ENCODE results near the gene CTNNA3. TPM values are rescaled to one million over a fixed set of nuclear protein-coding genes. Genes with fewer than 3 reads are reported as not detected.

CTNNA3 gene
- total RNA-seq, 1 donor from 2014 or later, result not detected

- Mint-ChIP-seq H3K4me3 (no peak overlapping the region), H3K4me1 (no peaks in the 10 kb centered on the region), H3K27ac (no peak overlapping the region), H3K9me3 (peaks cover 5% of the 10 kb centered on the region), H3K36me3 (ENCODE audit: low read depth) (no peaks in the 10 kb centered on the region), H3K27me3 (no peaks in the 10 kb centered on the region)
- ChIA-PET CTCF (no interaction called here), POLR2A (no interaction called here)
- TF ChIP-seq CTCF (IDR thresholded peaks at IDR 0.05), result no peak
- ATAC-seq (ENCODE audit: low read depth) (no peak), DNase-seq (no peak)
- intact Hi-C loops (cut with micrococcal nuclease), result no loop called here
These were observed 1477.7 kb downstream of the CTNNA3 start for GRCh38 chr10:66218289-66218688.

GRCh38 chr10:66215920-66216319 lies 1480.1 kb downstream of the CTNNA3 start:
- no peaks in the 10 kb centered on the region for H3K36me3 Mint-ChIP-seq (ENCODE audit: low read depth)
- TF ChIP-seq CTCF (IDR thresholded peaks at IDR 0.05), result no peak
- ATAC-seq (ENCODE audit: low read depth) (no peak), DNase-seq (no peak)
- H3K4me1 Mint-ChIP-seq, result no peaks in the 10 kb centered on the region
- H3K9me3 Mint-ChIP-seq, result peaks cover 5% of the 10 kb centered on the region
- H3K27ac Mint-ChIP-seq, result no peak overlapping the region
- intact Hi-C loops (cut with micrococcal nuclease), result no loop called here
- no peaks in the 10 kb centered on the region for H3K27me3 Mint-ChIP-seq
- POLR2A ChIA-PET, result no interaction called here
- CTCF ChIA-PET, result no interaction called here
- no peak overlapping the region for H3K4me3 Mint-ChIP-seq

DNA sequence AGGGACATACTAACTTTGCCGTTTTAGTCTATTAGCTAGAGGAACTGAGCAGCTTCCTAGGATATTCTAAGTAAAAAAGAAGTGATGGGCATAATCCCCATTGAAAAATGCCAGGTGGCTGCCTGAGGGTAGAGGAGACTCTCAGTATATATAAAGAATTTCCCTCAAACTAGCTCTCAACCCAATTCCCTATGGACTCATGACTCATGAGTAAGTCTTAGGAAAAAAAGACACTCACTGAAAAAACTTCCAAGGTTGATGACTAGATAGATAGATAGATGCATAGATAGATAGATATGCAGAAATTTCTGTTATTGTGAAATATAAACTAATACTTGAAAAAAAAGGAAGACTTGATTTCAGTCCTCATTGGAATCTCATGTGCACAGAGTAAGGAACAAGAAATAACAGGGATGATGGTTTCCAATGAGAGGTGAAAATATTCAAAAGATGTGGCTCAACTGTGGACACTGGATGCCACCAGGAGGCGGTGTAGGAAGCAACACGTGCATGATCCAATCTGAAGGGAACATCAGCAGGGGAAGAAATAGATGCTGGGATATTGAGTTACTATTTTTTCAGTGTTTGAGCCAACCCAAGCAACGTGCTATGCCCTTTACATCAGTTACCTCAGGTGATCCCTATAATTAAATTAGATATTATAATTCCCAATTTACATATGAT lies 1481.1 kb downstream of the CTNNA3 start:
- no peak overlapping the region for H3K4me3 Mint-ChIP-seq
- TF ChIP-seq CTCF (IDR thresholded peaks at IDR 0.05), result no peak
- no peaks in the 10 kb centered on the region for H3K36me3 Mint-ChIP-seq (ENCODE audit: low read depth)
- intact Hi-C loops (cut with micrococcal nuclease), result no loop called here
- H3K4me1 Mint-ChIP-seq, result no peaks in the 10 kb centered on the region
- CTCF ChIA-PET, result no interaction called here
- no peaks in the 10 kb centered on the region for H3K27me3 Mint-ChIP-seq
- POLR2A ChIA-PET, result no interaction called here
- no peak for ATAC-seq (ENCODE audit: low read depth)
- peaks cover 5% of the 10 kb centered on the region for H3K9me3 Mint-ChIP-seq
- no peak for DNase-seq
- H3K27ac Mint-ChIP-seq, result no peak overlapping the region

DNA sequence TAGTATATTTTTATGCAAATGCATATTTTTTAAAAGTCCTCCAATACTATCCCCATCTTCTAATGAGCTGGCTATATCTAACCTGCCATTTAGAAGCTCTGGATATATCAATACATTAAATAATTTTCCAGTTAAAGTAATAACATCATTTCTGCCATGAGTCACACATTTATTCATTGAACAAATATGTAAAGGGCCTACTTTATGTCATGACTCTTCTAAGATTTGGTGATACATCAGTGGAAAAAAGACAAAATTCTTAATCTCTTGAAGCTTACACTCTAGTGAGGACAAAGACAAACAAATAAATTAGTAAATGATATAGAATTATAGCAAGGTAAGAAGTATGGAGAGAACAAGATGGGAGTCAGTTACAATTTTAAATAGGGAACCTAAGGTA lies 1487.0 kb downstream of the CTNNA3 start:
- no peaks in the 10 kb centered on the region for H3K36me3 Mint-ChIP-seq (ENCODE audit: low read depth)
- ChIA-PET CTCF (no interaction called here), POLR2A (no interaction called here)
- H3K27ac Mint-ChIP-seq, result no peak overlapping the region
- no peaks in the 10 kb centered on the region for H3K27me3 Mint-ChIP-seq
- TF ChIP-seq CTCF (IDR thresholded peaks at IDR 0.05), result no peak
- H3K9me3 Mint-ChIP-seq, result no peaks in the 10 kb centered on the region
- no peak overlapping the region for H3K4me3 Mint-ChIP-seq
- no peak for ATAC-seq (ENCODE audit: low read depth)
- DNase-seq, result no peak
- H3K4me1 Mint-ChIP-seq, result no peaks in the 10 kb centered on the region
- intact Hi-C loops (cut with micrococcal nuclease), result no loop called here

DNA sequence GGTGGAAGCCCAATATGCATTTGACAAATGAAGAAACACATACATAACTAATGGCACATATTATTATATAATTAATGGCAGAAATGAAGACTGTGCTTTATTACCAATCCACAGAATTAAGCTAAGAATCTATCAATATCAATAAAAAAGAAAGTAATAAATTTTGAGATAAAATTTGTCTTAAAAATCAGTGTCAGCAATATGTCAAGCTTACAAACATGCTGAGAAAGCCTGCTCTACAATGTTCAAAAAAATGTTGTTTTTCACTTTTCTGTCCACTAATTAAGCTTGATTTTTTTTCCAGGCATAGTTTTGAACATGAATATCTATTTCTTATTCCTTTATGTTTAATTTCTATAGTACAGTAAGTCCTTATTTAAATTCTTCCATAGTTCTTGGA lies 1491.2 kb downstream of the CTNNA3 start:
- no peak for DNase-seq
- Mint-ChIP-seq H3K27me3 (no peaks in the 10 kb centered on the region), H3K4me1 (no peaks in the 10 kb centered on the region), H3K27ac (no peak overlapping the region), H3K9me3 (no peaks in the 10 kb centered on the region), H3K36me3 (ENCODE audit: low read depth) (no peaks in the 10 kb centered on the region), H3K4me3 (no peak overlapping the region)
- ChIA-PET POLR2A (no interaction called here), CTCF (interaction anchor here (0.7 kb wide), 1 partner anchor 25 kb away, joined by 3 read pairs; no protein-coding TSS in a partner anchor)
- ATAC-seq (ENCODE audit: low read depth), result no peak
- intact Hi-C loops (cut with micrococcal nuclease), result no loop called here
- TF ChIP-seq CTCF (IDR thresholded peaks at IDR 0.05), result no peak

Data from activated B cell treated with CpG ODN at 0.5 μM for 24 hours (primary cell).